HUES64 (cell line): ENCODE measurements around the gene TUBD1.

Source experiments
- H3K27ac ChIP-seq: 2 replicates; pipeline ENCODE4 v1.7.0; 2013; ENCODE audit warnings: low read depth, low read length, inconsistent platforms
- H3K27me3 ChIP-seq: 2 replicates; pipeline ENCODE4 v1.6.1; 2013; ENCODE audit warnings: mild to moderate bottlenecking, low read length; ENCODE audit not compliant: insufficient read depth
- H3K36me3 ChIP-seq: 2 replicates; pipeline ENCODE4 v1.6.1; 2013; ENCODE audit warnings: mild to moderate bottlenecking, low read length; ENCODE audit not compliant: insufficient read depth
- H3K4me1 ChIP-seq: 2 replicates; pipeline ENCODE4 v1.6.1; 2013; ENCODE audit warnings: mild to moderate bottlenecking, low read length, moderate library complexity; ENCODE audit not compliant: insufficient read depth
- H3K4me3 ChIP-seq: 2 replicates; pipeline ENCODE4 v1.5.1; 2013; ENCODE audit warnings: mild to moderate bottlenecking, low read length, moderate library complexity
- H3K9ac ChIP-seq: 2 replicates; pipeline ENCODE4 v1.6.1; 2013; ENCODE audit warnings: mild to moderate bottlenecking, low read depth, low read length
- H3K9me3 ChIP-seq: 2 replicates; pipeline ENCODE4 v1.6.1; 2013; ENCODE audit warnings: low read depth, low read length; ENCODE audit not compliant: insufficient read depth
- WGBS: fragments of 150-250, 120-280 bp; methylation state at CpG from one replicate; pipeline ENCODE4 v1.1.7; 2013; ENCODE audit warnings: missing lambda C conversion rate; 5-methylcytosine and 5-hydroxymethylcytosine counted together

Gene TUBD1

DNA sequence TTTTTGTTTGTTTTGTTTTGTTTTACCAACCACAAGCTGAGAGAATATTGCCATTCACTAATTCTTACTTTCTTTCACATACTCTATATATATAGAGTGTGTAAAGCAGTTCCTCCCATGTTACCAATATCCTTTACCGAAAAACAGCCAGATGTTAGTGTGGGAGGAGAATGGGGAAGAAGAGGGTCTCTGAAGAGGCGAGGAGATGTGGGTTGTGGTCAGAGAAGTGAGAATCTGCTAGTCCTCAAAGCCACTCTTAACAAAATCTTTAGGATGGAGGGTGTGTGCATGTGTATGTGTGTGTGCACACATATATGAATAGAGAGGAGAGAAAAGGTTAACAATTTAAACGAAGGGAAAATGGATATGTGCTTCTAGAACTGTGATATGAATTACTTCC, 80.6 kb downstream of the TUBD1 start:
- Histone ChIP-seq H3K9me3 (no peaks in the 10 kb centered on the region), H3K9ac (no peak overlapping the region), H3K36me3 (peaks cover 12% of the 10 kb centered on the region), H3K27me3 (no peaks in the 10 kb centered on the region), H3K4me1 (no peaks in the 10 kb centered on the region), H3K4me3 (no peak overlapping the region), H3K27ac (no peak overlapping the region)
- 92% methylated on average over 3 of the region's 3 CpGs for WGBS

- H3K27ac ChIP-seq, result no peak overlapping the region
- 86% methylated on average over 1 of the region's 1 CpG for WGBS
Observed at GRCh38 chr17:59811209-59811608, 81.5 kb downstream of the TUBD1 start.

GRCh38 chr17:59810894-59811153, 81.9 kb downstream of the TUBD1 start:
- Histone ChIP-seq H3K9ac (no peak overlapping the region), H3K27ac (no peak overlapping the region), H3K27me3 (no peaks in the 10 kb centered on the region), H3K4me3 (no peak overlapping the region), H3K36me3 (peaks cover 12% of the 10 kb centered on the region), H3K4me1 (no peaks in the 10 kb centered on the region), H3K9me3 (no peaks in the 10 kb centered on the region)
- WGBS, result no CpG with 5 or more reads among the region's 1 CpG

More at GRCh38 chr17:59811209-59811608, 81.5 kb downstream of the TUBD1 start:
- no peaks in the 10 kb centered on the region for H3K9me3 ChIP-seq
- H3K9ac ChIP-seq, result no peak overlapping the region
- no peaks in the 10 kb centered on the region for H3K27me3 ChIP-seq
- H3K4me3 ChIP-seq, result no peak overlapping the region
- peaks cover 12% of the 10 kb centered on the region for H3K36me3 ChIP-seq
- no peaks in the 10 kb centered on the region for H3K4me1 ChIP-seq
